ENCODE measurements around the gene NDUFAF2.
"Not testable (repeated sequence)": the region's sequence is repeated elsewhere in the genome, so short reads cannot be mapped to it uniquely, and the experiment has no call there.

NDUFAF2 gene

DNA sequence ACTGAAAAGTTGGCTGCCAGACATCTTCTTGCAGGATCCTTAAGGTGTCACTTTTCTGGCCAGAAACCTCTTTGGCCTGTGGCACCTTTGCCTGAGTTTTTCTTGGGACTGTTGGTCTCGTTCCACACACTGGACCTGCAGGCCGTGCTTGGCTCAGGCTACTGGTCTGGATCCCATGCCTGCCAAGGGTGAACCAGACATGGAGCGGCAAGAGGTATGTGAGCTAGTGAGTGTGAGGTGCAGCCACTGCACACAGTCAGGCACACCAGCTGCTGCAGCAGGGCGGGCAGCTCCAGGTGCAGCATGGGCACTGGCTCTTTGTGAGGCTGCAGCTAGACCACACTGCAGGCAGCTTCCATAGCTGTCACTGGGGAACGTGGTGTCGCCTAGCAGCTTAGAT is 47.9 kb downstream of the NDUFAF2 start:
- no peak for DNase-seq (ENCODE audit: low read depth in 2 of 2, low spot score in 1 of 2)

DNA sequence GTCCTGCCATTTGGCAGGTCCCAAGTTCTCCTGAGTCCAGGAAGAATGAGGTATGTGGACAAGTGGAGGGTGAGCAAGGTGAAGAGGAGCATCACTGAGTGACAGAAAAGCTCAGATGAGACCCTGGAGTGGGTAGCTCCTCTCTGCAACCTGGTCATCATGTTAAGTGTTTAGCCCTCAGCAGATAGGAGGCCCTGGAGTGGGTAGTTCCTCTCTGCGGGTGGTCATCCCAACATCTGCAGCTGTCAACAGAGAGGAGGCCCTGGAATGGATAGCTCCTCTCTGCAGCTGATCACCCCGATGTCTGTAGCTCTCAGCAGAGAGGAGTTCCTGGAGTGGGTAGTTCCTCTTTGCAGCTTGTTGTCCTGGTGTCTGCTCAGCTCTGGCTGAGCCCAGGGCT is 48.4 kb downstream of the NDUFAF2 start:
- no peak for DNase-seq (ENCODE audit: low read depth in 2 of 2, low spot score in 1 of 2)

DNA sequence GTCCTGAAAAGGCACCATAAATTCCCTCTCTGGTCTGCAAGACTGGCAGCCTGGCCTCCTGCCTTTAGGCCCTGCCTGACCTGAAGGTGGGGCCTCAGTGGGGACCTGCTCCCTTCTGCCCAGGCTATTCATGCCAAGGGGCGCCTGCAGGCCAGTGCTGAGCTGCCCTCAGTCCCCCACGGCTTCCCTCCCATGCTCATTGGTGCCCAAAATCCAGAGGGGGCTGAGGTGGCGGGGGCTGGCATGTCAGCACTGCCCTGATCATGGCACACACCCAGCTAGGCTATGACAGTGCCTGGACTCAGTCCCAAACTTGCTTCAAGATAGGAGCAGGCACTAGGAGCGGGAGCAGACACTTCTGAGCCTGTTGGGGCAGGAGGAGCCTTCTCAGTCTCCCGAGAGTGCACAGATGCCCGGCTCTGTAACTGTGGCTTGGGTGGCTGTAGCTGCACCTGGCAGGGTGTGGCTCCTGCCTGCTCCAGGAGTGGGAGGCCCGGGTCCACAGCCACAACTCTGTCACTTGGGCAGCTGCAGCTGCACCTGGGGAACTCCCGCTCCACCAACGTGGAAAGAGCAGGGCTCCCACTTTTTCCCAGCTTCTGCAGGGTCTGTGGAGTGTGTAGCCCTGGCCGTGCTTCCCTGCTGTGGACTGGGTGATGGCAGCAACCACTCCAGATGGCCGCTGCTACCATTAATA is 49.0 kb downstream of the NDUFAF2 start:
- DNase-seq (ENCODE audit: low read depth in 2 of 2, low spot score in 1 of 2): no peak

DNA sequence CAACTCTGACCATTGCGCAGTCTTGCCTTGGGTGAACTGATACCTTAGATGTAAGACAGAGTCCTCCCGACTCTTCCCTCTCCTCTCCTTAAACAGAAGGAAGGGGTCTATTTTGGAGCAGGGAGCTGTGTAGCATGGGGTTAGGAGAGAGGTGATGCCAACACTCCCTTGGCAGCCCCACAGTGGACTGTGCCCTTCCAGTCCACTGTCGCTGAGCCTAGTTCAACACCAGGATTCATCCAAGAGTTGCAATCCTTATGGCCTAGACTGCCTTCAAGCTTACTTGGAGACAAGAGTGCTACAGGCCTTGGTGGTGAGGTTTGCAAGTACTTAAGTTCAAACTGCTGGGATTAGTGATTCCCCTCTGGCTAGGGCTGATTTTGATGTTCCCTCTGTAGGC is 51.4 kb downstream of the NDUFAF2 start:
- no peak for DNase-seq (ENCODE audit: low read depth in 2 of 2, low spot score in 1 of 2)

DNA sequence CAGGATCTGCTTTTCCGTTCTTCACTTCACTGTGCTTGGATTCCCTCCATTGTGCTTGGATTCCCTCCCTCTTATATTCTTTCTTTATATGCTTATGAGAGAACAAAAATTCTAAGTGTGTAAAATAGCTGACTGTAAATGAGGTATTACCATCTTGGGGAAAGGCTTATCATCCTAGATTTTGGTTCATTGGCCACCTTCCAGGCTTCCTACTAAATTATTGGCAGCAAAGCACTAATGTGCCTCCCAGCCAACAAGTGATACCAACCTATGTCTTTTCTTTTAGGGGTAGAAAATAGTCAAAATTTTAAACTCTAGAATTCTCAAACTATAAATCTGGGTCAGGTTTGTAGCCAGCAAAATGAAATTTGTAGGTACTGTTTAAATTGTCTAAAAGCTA is 52.7 kb downstream of the NDUFAF2 start:
- no peak for DNase-seq (ENCODE audit: low read depth in 2 of 2, low spot score in 1 of 2)

DNA sequence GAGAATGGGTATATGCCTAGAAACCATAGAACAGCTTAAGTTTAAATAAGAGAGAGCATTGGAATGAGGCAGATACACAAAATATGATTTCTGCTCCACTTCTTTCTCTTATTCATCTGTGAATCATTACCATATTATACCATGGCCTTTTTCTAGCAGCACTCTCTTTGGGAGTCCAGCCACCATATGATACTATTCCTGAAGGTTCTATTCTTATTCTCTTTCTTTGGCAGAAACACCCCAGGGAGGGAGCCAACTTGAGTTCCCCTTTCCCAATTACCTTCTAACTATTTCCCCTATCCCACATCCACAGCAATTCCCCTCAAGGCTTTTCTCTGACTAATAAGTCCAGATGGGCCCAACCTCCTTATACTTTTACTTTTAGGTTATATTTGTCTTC is 55.9 kb downstream of the NDUFAF2 start:
- DNase-seq (ENCODE audit: low read depth in 2 of 2, low spot score in 1 of 2): no peak

DNA sequence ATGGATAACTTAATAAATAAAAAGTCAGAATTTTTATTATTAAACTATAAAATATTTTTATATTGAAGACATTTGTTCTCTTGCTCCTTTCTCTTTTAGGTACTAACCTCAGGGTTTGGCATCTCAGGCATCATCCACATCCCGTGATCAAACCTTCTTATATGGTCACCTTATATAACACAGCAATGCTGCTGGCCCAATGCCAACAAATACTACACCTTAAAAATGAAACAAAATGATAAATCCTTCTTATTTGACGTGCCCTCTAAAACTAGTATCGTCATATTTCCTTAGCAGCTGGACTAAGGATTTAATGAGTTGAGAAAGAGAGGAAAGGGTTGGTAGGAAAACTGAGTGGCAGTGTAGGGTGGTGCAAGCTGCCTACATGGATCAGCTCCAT is 56.6 kb downstream of the NDUFAF2 start:
- DNase-seq (ENCODE audit: low read depth in 2 of 2, low spot score in 1 of 2): no peak

DNA sequence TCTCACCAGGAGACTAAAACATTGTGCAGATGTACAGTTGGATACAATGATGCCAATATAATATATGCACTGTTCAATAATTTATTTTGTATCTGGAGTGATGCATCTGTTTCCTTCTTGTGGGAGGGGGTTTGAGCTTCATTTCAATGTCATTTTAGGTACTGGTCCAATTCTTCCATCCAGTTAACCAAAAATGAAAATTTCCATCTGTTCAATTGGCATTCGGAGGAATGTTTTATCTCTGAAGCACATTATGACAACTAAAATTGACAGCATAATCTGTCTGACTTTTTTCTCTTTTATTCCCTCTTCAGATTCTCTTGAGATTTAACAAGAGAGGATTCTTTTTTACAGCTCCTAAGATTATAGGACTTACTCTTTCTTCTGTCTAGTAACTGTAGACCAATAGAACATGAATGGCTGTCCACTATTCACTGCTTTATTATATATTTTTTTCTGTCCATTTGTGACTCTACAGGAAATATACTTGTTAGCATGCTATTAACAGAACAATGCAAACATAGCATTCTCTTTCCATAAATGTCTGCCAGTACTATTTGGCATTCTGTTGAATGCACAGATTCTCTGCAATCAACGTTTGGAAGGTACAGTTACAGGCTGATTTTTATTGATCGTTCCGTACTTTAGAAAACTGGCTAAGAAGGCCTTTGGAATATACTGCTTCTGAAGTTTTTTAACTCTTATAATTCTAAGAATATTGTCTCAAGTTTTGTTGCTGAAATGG is 57.8 kb downstream of the NDUFAF2 start:
- DNase-seq (ENCODE audit: low read depth in 2 of 2, low spot score in 1 of 2): no peak

DNA sequence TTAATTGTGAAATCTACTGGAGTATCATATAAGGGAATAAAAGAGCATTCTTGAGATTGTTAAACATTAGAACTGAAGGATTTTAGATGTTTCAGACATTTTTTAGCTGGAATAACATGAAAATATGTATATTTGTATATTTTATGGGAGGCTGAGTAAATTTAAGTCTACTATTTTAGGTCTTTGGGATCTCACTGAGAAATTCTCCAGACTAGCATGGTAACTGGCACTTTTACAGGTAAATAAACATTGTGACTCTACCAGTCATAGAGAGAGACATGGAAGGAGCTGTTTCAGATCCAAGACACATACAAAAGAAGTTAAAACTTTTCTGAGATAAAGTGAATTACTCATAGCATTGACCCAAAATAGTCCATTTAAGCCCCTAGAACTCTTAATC is 59.4 kb downstream of the NDUFAF2 start:
- DNase-seq (ENCODE audit: low read depth in 2 of 2, low spot score in 1 of 2): no peak

DNA sequence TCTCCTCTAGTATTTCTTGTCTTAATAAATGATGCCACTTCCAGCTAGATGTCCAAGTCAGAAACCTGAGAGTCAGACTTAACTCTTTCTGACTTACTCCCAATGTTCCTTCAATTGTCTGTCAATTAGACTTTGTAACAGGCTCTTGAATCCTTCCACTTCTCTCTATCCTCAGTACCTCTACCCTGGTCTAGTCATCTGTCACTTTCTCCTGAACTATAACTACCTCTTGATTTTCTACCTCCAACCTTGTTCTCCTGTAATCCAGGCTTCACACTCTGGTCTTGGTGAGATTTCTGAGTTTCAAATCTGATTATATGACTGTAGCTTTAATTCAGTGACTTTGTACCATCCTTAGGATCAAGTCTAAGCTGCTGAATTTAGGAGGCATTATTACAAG is 64.9 kb downstream of the NDUFAF2 start:
- no peak for DNase-seq (ENCODE audit: low read depth in 2 of 2, low spot score in 1 of 2)

DNA sequence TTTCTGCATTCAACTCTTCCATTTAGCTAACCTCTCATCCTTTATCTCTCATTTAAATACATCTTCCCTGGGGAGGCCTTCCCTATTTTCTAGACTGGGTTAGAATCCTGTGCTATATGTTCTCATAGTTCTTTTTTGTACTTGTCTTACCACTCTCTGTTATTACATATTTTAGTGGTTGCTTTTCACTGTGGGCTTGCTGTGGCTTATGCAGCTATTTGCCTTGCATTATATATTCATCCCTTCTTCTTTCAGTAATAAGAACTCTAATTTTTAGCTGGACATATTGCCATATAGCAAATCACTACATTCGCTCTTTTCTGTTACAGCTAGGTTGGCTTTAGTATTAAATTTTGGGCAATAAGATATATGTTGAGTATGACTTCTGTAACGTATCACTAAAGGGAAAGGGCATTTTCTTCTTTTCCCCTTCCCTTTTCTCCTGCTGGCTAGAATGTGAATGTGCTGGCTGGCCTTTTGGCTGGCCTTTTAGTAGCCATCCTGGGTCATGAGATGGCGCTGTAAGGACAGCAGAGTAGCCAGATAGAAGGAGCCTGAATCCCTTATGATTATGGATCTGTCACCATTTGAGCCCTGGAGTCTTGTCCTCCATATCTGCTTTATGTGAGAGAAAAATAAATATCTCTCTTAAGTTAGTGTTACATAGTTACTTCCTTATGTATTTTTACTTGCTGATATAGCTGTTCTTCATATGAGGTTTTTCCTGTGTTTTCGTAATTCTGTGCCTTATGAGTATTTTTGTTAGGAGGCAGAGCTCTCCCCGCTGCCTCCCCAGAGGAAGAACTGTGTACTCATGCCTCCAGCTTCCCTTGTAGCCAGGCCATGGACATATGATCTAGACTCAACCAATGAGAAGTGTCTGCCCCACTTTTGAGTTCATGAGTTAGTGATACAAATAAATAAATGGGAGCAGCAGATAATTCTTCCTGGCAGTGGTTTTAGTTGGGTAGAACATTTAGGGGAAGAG is 65.8 kb downstream of the NDUFAF2 start:
- DNase-seq (ENCODE audit: low read depth in 2 of 2, low spot score in 1 of 2): no peak

DNA sequence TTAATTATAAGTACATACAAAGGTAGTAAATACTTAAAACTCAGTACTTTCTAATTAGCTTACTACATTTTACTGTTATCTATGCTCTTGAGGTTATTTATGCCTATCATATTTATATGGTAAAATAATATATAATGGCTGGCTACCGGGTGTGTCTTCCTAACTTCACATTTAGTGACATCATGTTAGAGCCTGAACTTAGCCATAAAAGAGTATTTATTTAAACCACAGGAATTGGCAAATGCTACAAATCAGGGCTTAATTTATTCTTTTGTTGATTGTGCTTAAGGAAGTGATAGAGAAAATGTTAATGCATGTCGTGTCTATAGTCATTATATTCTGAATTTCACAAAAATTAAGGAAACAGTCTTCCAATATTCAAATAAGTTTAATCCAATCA is 73.1 kb downstream of the NDUFAF2 start:
- DNase-seq (ENCODE audit: low read depth in 2 of 2, low spot score in 1 of 2): no peak

DNA sequence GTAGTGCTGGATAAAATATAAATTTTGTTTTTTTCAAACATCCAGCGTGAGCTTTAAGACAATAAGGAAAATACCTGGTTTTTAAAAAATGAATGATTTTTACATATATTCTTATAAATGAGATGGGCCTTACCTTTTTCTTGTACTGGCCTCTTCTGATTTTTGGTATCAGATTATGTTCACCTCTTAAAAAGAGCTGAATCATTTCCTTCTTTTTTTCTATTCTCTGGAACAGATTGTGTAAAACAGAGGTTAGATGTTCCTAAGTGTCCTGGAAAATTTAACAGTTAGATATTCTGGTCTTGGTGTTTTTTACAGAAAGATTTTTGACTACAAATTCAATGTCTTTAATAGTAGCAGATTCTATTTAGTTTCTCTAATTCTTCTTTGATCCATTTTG is 74.6 kb downstream of the NDUFAF2 start:
- no peak for DNase-seq (ENCODE audit: low read depth in 2 of 2, low spot score in 1 of 2)

DNA sequence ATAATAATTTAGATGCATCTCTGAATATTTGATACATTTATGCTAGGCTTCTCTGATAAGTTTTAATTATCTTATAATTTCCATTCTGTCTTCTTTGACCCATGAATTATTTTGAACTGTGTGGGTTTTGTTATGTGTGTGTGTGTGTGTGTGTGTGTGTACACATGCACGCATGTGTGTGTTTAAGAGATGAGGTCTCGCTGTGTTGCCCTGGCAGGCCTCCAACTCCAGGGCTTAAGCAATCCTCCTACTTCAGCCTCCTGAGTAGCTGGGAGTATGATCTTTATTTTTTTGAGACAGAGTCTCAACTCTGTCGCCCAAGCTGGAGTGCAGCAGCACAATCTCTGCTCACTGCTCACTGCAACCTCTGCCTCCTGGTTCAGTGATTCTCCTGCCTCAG is 75.4 kb downstream of the NDUFAF2 start:
- DNase-seq (ENCODE audit: low read depth in 2 of 2, low spot score in 1 of 2): no peak

DNA sequence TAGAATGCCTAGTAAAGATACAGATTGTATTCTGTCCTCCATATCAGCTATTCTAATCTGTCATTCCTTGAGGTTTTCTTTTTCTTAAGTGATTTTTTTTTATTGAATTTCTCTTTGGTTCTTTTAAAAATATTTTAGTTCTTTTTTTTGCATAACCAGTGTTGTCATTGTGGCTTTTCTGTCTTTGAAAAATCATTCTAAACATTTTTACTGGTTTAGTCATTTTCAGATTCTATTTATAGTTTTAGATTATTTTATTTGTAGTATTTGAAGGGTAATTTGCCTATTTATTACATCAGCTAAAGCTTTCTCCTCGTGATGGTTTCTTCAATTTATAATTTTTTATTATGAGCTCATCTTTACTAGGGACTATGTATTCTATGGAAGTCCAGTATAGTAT is 78.1 kb downstream of the NDUFAF2 start:
- DNase-seq (ENCODE audit: low read depth in 2 of 2, low spot score in 1 of 2): no peak

DNA sequence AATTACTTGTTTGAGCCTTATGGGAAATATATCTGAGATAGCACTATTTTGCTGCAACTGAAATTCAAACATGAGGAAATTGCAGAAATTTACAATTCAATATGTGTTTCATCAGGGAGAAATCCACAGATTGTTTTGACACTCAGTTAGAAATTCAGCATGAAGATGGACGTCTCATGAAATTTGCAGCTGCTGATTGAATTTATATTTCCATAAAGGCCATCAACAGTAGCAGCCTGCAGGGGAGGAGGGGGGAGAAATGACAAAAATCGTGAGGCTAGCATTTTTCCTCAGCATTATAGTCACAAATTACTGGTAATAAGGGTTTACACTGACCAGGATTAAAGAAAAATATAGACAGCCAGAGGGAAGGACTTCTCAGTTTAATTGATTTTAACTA is 81.0 kb downstream of the NDUFAF2 start:
- no peak for DNase-seq (ENCODE audit: low read depth in 2 of 2, low spot score in 1 of 2)

DNA sequence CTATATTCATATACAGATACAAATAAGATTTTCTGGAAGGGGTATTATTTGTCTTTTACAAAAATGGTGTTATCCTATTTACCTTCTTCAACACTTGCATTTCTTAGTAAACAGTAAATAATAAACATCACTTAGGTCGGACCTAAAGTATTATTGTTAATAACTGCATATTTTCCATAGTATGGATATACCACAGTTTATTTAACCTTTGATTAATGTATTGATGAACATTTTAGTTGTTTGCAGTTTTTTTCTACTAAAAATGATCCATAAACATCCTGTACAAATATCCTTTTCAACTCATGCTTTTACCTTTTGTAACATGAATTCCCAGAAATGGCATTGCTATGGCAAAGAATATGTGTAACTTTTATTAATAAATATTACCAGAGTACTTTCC is 83.4 kb downstream of the NDUFAF2 start:
- no peak for DNase-seq (ENCODE audit: low read depth in 2 of 2, low spot score in 1 of 2)

DNA sequence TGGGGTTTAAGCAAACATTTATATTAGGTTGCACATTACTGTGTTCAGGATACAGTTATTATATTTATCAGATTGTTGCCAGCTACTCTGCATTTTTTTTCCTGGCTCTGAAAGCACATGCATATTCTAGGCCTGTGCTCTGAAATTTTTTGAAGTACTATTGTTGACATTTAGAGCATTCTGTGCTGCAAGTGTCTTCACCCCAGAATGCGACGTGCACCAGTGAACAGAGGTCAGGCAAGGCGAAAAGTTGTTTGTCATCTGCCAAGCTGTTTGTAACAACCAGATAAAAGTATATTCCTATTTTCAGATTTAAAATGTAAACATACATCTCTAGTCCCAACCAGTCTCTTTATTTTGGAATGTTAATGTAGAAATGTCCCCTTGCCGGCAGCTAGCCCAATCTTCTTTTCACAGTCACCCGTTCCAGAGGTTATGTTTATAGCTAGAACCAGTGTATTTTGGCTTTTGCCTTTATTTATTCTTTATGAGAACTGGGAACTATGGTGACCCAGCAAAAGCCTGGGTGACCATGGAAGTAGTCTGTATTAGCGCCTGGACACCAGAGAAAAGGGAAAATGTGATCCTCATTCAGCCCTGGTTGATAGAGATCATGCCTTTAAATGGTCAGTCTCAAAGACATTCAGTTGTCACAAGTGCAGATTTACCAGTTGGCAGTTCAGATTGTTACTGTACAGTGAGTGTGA is 84.6 kb downstream of the NDUFAF2 start:
- no peak for DNase-seq (ENCODE audit: low read depth in 2 of 2, low spot score in 1 of 2)

DNA sequence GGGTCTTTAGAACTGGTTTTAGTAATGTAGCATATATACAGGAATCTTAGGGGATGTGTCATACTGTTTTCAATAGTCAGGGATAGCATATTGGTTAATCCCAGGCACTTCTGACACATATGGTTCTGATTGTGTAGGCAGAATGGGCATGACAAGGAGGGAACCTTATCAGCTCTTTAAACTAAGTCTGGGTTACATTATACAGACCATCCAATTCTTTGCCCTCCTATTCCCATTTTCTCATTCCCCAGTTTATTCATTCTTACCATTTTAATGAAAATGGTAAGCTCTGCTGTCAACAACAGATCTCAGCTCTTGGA is 85.1 kb downstream of the NDUFAF2 start:
- DNase-seq (ENCODE audit: low read depth in 2 of 2, low spot score in 1 of 2): no peak

DNA sequence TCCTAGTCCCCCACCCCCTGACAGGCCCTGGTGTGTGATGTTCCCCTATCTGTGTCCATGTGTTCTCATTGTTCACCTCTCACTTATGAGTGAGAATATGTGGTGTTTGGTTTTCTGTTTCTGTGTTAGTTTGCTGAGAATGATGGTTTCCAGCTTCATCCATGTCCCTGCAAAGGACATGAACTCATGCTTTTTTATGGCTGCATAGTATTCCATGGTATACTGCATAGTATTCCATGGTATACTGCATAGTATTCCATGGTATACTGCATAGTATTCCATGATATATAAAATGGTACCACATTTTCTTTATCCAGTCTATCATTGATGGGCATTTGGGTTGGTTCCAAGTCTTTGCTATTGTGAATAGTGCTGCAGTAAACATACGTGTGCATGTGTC is 86.3 kb downstream of the NDUFAF2 start:
- not testable (repeated sequence) for DNase-seq (ENCODE audit: low read depth in 2 of 2, low spot score in 1 of 2)

DNA sequence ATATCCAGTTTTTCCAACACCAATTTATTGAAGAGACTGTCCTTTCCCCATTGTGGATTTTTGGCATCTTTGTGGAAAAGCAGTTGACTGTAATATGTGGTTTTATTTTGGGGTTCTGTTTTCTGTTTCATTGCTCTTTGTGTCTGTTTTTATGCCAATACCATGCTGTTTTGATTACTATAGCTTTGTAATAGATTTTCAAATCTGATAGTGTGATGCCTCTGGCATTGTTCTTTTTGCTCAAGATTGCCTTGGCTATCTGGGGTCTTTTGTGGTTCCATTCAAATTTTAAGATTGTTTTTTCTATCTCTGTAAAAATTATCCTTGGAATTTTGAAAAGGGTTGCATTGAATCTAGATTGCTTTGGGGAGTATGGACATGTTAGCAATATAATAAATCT is 99.5 kb downstream of the NDUFAF2 start:
- DNase-seq (ENCODE audit: low read depth in 2 of 2, low spot score in 1 of 2): no peak

Measured in stimulated activated CD8-positive, alpha-beta memory T cell treated with anti-CD3 and anti-CD28 coated beads, Interleukin-4, amount 100 ng/mL, for 1 hour (primary cell).